Neural cell (in vitro differentiated cells): Measurements from ENCODE around the gene PIK3CG. TPM values are rescaled to one million over a fixed set of nuclear protein-coding genes. Genes with fewer than 3 reads are reported as not detected.

Experiments
- H2AFZ ChIP-seq: fragments of 200-600, 300-800 bp; sonication (generic), shearing (Covaris generic); 2 replicates; pipeline ENCODE4 v1.6.0; 2014; ENCODE audit warnings: low read depth, mild to moderate bottlenecking, antibody characterized with exemption, low read length, moderate library complexity
- H3F3A ChIP-seq: fragments of 200-600 bp; shearing (Covaris generic); 2 replicates; pipeline ENCODE4 v1.6.1; 2016; ENCODE audit warnings: mild to moderate bottlenecking, moderate library complexity, mixed read lengths, antibody characterized with exemption, low read length; ENCODE audit not compliant: insufficient read depth, poor library complexity, severe bottlenecking
- H3K27ac ChIP-seq: fragments of 200-600, 300-800 bp; sonication (generic), shearing (Covaris generic); 2 replicates; pipeline ENCODE4 v1.5.1; 2014; ENCODE audit warnings: mild to moderate bottlenecking, low read length, moderate library complexity
- H3K27me3 ChIP-seq: fragments of 300-800, 200-600 bp; sonication (generic), shearing (Covaris generic); 2 replicates; pipeline ENCODE4 v1.6.0; 2014; ENCODE audit warnings: mild to moderate bottlenecking, low read depth, low read length, moderate library complexity; ENCODE audit not compliant: insufficient read depth
- H3K36me3 ChIP-seq: fragments of 300-800, 200-600 bp; sonication (generic), shearing (Covaris generic); 2 replicates; pipeline ENCODE4 v1.5.1; 2014; ENCODE audit warnings: mild to moderate bottlenecking, antibody characterized with exemption, low read length, moderate library complexity; ENCODE audit not compliant: insufficient read depth
- H3K4me2 ChIP-seq: fragments of 300-800, 200-600 bp; sonication (generic), shearing (Covaris generic); 2 replicates; pipeline ENCODE4 v1.6.0; 2014; ENCODE audit warnings: mild to moderate bottlenecking, low read length
- H3K4me3 ChIP-seq: fragments of 300-800, 200-600 bp; sonication (generic), shearing (Covaris generic); 2 replicates; pipeline ENCODE4 v1.5.1; 2014; ENCODE audit warnings: mild to moderate bottlenecking, low read length, moderate library complexity
- H3K79me2 ChIP-seq: fragments of 200-600 bp; shearing (Covaris generic); replicated peaks from 2 replicates; pipeline ENCODE4 v1.6.0; 2014; ENCODE audit warnings: mild to moderate bottlenecking, low read length, moderate library complexity; ENCODE audit not compliant: insufficient read depth
- H3K9ac ChIP-seq: fragments of 300-800, 200-600 bp; sonication (generic), shearing (Covaris generic); 2 replicates; pipeline ENCODE4 v1.6.1; 2016; ENCODE audit warnings: mild to moderate bottlenecking, low read length, mixed read lengths
- H3K9me2 ChIP-seq: fragments of 200-600 bp; shearing (Covaris generic); 2 replicates; pipeline ENCODE4 v1.6.1; 2016; ENCODE audit warnings: mild to moderate bottlenecking, low read length, mixed read lengths; ENCODE audit not compliant: insufficient read depth
- H3K9me3 ChIP-seq: fragments of 200-600, 300-800 bp; sonication (generic), shearing (Covaris generic); 2 replicates; pipeline ENCODE4 v1.6.1; 2016; ENCODE audit warnings: mild to moderate bottlenecking, mixed run types, low read length, moderate library complexity, mixed read lengths
- H4K20me1 ChIP-seq: fragments of 200-600 bp; shearing (Covaris generic); 2 replicates; pipeline ENCODE4 v1.6.1; 2016; ENCODE audit warnings: mild to moderate bottlenecking, mixed run types; ENCODE audit not compliant: insufficient read depth
- EP300 ChIP-seq: fragments of 450-650 bp; conservative IDR thresholded peaks from 2 replicates; pipeline ENCODE4 v1.6.1; 2014; ENCODE audit warnings: antibody characterized with exemption, mild to moderate bottlenecking, moderate library complexity; ENCODE audit not compliant: poor library complexity, severe bottlenecking
- EZH2 ChIP-seq: fragments of 200-600, 300-800 bp; shearing (Covaris generic), sonication (generic); IDR thresholded peaks from 2 replicates; pipeline ENCODE4 v1.6.1; 2014; ENCODE audit warnings: antibody characterized with exemption, low read length, borderline replicate concordance, mild to moderate bottlenecking; ENCODE audit not compliant: insufficient read depth, poor library complexity, severe bottlenecking
- MXI1 ChIP-seq: fragments of 450-650 bp; conservative IDR thresholded peaks from 2 replicates; pipeline ENCODE4 v1.6.1; 2014; ENCODE audit warnings: antibody characterized with exemption, mild to moderate bottlenecking; ENCODE audit not compliant: poor library complexity, severe bottlenecking
- POLR2AphosphoS5 ChIP-seq: IDR thresholded peaks from 2 replicates; pipeline ENCODE4 v1.6.1; 2012
- RAD21 ChIP-seq: fragments of 450-650 bp; conservative IDR thresholded peaks from 2 replicates; pipeline ENCODE4 v1.6.1; 2014; ENCODE audit warnings: antibody characterized with exemption, mild to moderate bottlenecking, moderate library complexity
- SMC3 ChIP-seq: fragments of 450-650 bp; conservative IDR thresholded peaks from 2 replicates; pipeline ENCODE4 v1.6.1; 2014; ENCODE audit warnings: antibody characterized with exemption, mild to moderate bottlenecking, moderate library complexity; ENCODE audit not compliant: poor library complexity
- TAF1 ChIP-seq: IDR thresholded peaks from 2 replicates; pipeline ENCODE4 v1.6.1; 2012; ENCODE audit warnings: low read depth
- polyA plus RNA-seq: library from polyadenylated mRNA; depleted of rRNA; stranded (reverse); fragments of >200 nt; gene quantifications from 2 replicates; pipeline ENCODE4 v1.2.3, GENCODE V29; 2014
- TF ChIP-seq, protein P1 (sequence below): IDR thresholded peaks from 2 replicates; pipeline ENCODE4 v1.6.1; 2012; ENCODE audit warnings: borderline replicate concordance

The PIK3CG gene
- polyA plus RNA-seq, 1 donor from 2014 or later: not detected

DNA sequence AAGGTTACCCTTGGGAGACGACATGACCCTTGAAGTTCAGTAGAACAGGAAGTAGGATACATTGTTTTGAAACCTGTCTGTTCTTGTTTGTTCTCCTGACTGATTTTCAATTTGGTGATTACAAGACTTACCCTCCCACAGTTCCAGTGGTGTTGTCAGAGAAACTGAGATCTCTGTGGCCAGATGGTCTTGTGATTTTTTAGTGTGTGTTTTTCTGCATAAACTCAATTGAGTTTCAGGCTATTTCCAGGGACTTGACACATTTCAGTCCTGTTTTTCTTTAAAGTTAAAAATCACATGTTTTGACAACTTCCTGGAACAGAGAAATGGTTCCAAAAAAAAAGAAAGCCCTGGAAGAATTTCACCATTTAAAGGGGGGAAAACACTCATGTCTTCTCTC lies 22.3 kb downstream of the PIK3CG start:
- H3K4me3 ChIP-seq: no peak overlapping the region
- TF ChIP-seq TAF1 (no peak), EP300 (no peak), RAD21 (no peak), EZH2 (no peak), POLR2AphosphoS5 (no peak)
- TF ChIP-seq, protein P1, sequence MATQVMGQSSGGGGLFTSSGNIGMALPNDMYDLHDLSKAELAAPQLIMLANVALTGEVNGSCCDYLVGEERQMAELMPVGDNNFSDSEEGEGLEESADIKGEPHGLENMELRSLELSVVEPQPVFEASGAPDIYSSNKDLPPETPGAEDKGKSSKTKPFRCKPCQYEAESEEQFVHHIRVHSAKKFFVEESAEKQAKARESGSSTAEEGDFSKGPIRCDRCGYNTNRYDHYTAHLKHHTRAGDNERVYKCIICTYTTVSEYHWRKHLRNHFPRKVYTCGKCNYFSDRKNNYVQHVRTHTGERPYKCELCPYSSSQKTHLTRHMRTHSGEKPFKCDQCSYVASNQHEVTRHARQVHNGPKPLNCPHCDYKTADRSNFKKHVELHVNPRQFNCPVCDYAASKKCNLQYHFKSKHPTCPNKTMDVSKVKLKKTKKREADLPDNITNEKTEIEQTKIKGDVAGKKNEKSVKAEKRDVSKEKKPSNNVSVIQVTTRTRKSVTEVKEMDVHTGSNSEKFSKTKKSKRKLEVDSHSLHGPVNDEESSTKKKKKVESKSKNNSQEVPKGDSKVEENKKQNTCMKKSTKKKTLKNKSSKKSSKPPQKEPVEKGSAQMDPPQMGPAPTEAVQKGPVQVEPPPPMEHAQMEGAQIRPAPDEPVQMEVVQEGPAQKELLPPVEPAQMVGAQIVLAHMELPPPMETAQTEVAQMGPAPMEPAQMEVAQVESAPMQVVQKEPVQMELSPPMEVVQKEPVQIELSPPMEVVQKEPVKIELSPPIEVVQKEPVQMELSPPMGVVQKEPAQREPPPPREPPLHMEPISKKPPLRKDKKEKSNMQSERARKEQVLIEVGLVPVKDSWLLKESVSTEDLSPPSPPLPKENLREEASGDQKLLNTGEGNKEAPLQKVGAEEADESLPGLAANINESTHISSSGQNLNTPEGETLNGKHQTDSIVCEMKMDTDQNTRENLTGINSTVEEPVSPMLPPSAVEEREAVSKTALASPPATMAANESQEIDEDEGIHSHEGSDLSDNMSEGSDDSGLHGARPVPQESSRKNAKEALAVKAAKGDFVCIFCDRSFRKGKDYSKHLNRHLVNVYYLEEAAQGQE: no peak
- H2AFZ ChIP-seq: no peak overlapping the region
- H3K27me3 ChIP-seq: no peaks in the 10 kb centered on the region
- no peaks in the 10 kb centered on the region for H3K79me2 ChIP-seq
- H3F3A ChIP-seq: no peaks in the 10 kb centered on the region
- H3K9me3 ChIP-seq: no peaks in the 10 kb centered on the region
- H4K20me1 ChIP-seq: no peaks in the 10 kb centered on the region
- no peaks in the 10 kb centered on the region for H3K36me3 ChIP-seq
- H3K9me2 ChIP-seq: no peaks in the 10 kb centered on the region
- no peak overlapping the region for H3K27ac ChIP-seq
- H3K4me2 ChIP-seq: no peak overlapping the region
- no peak overlapping the region for H3K9ac ChIP-seq

DNA sequence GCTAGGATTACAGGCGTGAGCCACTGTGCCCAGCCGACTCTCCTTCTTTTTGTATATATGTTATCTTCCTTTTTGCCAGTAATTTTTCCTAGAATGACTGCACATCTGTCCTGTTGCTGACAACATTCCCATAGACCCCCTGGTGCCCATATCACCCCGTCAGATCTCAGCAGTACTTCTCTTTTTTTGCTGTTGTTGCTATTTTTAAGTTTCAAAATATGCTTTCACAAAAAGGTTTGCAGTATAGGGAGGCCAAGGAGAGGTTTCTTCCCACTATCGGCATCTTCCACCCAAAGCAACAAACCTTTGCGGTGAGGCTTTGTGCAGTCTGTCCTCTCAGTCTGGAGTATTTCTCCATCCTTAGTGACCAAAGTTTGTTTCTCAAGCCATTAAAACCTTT lies 23.1 kb downstream of the PIK3CG start:
- Histone ChIP-seq H3K9me3 (no peaks in the 10 kb centered on the region), H2AFZ (no peak overlapping the region), H3K27ac (no peak overlapping the region), H3F3A (no peaks in the 10 kb centered on the region), H3K4me3 (no peak overlapping the region), H3K36me3 (no peaks in the 10 kb centered on the region), H3K79me2 (no peaks in the 10 kb centered on the region), H3K9me2 (no peaks in the 10 kb centered on the region), H4K20me1 (no peaks in the 10 kb centered on the region), H3K9ac (no peak overlapping the region), H3K27me3 (no peaks in the 10 kb centered on the region), H3K4me2 (no peak overlapping the region)
- no peak for TF ChIP-seq EZH2
- TF ChIP-seq MXI1: no peak
- TF ChIP-seq TAF1: no peak
- TF ChIP-seq POLR2AphosphoS5: no peak

DNA sequence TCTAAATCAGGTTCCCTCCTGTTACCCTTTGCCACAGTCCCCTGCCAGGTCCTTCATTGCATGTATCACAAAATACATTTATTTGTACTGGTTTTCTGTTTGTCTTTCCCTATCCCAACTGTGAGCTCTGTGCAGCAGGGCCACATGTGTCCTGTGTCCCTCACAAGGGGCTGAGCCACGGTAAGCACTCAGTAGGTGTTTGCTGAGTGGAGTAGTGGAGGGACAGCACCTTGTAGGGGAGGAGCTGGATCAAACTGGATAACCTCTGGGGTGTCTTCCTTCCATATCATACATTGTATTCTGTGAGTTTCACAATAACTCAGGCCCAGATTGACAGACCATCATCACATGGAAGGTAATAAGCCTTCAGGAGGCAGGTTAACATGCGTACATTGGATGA lies 25.9 kb downstream of the PIK3CG start:
- no peaks in the 10 kb centered on the region for H3F3A ChIP-seq
- no peaks in the 10 kb centered on the region for H3K27me3 ChIP-seq
- H4K20me1 ChIP-seq: no peaks in the 10 kb centered on the region
- TF ChIP-seq RAD21 (no peak), TAF1 (no peak), SMC3 (no peak)
- TF ChIP-seq, protein P1: no peak
- H3K4me2 ChIP-seq: no peak overlapping the region
- no peaks in the 10 kb centered on the region for H3K36me3 ChIP-seq
- no peaks in the 10 kb centered on the region for H3K9me3 ChIP-seq
- H3K79me2 ChIP-seq: no peaks in the 10 kb centered on the region
- no peaks in the 10 kb centered on the region for H3K9me2 ChIP-seq
- H3K27ac ChIP-seq: no peak overlapping the region
- H2AFZ ChIP-seq: no peak overlapping the region
- H3K4me3 ChIP-seq: no peak overlapping the region
- H3K9ac ChIP-seq: no peak overlapping the region
